NCI-H2081 (cell line): ENCODE data around the gene SGMS1.
"Not testable (repeated sequence)": the region's sequence is repeated elsewhere in the genome, so short reads cannot be mapped to it uniquely, and the experiment has no call there.

Source experiments
- DNase-seq, 2 experiments: peaks; one replicate each; lab custom pipeline; 2025; lab: John Stamatoyannopoulos, UW

The SGMS1 gene

DNA sequence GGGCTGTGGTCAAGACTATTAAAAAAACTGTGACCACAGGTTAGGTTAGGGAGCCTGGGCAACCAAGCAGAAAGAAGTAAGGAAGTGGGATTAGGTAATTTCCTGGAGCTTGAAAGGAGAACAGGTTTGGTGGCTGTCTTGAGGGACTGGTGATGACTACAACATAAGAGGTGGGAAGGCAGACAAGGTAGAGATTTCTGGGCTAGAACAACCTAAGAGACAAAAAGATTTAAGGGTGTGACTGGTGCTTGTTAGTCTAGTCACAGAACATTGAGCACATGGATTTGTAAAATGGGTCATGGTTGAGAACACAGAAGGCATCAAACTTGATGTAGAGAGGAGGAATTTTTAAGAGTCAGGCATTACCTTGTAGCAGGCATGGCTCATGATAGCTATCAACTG lies 248.7 kb downstream of the SGMS1 start:
- no peak for DNase-seq

DNA sequence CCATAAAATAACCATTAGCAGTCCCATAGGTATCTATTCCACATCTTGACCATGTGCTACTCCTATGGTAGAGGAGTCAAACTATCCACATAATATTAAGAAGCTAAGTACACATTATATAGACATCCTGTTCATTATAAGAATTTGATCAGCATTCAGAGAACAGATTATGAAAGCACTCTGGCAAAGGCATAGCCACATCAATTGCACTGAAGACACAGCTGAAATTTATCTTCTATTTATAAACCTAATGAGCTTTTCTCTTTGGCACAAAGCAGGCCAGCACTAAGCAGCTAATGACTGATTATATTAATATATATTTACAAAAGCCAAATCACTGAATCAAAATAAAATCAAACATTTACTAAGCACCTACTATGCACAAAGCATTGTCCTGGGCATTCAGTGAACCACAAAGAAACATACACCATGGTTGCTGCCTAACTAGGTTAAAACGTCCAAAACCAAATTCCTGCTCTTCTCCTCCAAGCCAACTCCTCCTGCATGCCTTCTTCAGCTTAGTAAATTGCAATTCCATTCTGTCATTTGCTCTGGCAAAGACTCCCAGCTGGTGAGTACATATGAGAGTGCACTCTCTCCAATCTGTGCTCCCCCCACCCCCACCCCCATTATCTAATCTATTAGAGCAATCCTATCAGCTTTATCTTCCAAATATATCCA lies 249.8 kb downstream of the SGMS1 start:
- DNase-seq: no peak

DNA sequence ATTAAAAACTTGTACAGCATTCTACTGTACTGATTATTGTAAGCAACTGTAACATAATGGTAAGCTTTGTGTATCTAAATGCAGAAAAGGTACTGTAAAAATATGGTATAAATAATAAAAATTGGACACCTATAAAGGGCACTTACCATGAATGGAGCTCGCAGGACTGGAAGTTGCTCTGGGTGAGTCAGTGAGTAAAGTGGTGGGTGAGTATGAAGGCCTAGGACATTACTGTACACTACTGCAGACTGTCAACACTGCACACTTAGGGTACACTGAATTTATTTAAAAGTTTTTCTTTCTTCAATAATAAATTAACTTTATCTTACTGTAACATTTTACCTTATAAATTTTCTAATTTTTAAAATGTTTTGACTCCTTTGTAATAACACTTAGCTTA lies 253.8 kb downstream of the SGMS1 start:
- no peak for DNase-seq

DNA sequence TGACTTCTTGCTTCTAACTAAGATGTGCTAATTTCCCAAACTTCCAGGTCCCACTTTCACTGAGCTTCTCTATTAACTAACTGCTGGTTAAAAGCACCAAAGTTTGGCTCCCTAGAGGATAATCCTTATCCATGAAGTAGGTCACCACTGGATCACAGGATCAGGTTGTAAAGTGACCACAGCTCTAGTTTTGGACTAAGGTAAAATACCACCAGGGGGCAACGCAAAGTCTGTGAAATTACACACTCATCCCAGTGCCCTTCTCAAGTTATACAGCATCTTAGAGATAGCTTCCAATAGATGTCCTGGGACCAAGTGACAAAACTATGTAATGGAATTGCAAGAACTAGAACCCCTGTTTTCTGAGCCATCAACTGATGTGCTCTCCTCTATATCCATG lies 256.0 kb downstream of the SGMS1 start:
- no peak for DNase-seq

- not testable (repeated sequence) for DNase-seq
These were observed 257.3 kb downstream of the SGMS1 start for GRCh38 chr10:50366421-50366820.

GRCh38 chr10:50364730-50365129 lies 259.0 kb downstream of the SGMS1 start:
- DNase-seq: not testable (repeated sequence)

GRCh38 chr10:50362547-50363125 lies 261.1 kb downstream of the SGMS1 start:
- DNase-seq: no peak

GRCh38 chr10:50361946-50362345 lies 261.8 kb downstream of the SGMS1 start:
- DNase-seq: no peak

GRCh38 chr10:50360077-50360850 lies 263.5 kb downstream of the SGMS1 start:
- DNase-seq: no peak

GRCh38 chr10:50358925-50359687 lies 264.6 kb downstream of the SGMS1 start:
- no peak for DNase-seq

GRCh38 chr10:50358411-50358810 lies 265.3 kb downstream of the SGMS1 start:
- DNase-seq: no peak

GRCh38 chr10:50356481-50356832 lies 267.3 kb downstream of the SGMS1 start:
- not testable (repeated sequence) for DNase-seq

- not testable (repeated sequence) for DNase-seq
These were observed 267.9 kb downstream of the SGMS1 start for GRCh38 chr10:50355693-50356480.

DNA sequence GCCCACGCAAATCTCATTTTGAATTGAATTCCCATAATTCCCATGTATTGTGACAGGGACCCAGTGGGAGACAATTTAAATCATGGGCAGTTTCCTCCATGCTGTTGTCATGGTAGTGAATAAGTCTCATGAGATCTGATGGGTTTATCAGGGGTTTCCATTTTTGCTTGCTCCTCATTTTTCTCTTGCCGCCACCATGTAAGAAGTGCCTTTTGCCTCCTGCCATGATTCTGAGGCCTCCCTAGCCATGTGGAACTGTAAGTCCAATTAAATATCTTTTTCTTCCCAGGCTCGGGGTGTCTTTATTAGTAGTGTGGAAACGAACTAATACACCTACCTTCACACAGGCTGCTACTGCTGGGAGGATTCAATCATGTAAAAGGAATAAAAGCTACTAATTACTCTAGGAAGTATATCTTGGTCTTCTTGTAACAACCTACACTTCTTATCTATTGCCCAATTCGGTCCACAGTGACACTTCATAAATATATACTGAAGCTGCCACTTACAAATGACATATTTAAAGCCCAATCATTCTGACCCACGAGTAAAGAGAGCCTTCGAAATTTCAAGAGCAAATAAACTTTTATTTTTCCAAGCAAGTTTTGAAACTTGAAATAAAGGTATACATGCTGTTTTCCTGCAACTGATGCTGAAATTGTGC lies 272.1 kb downstream of the SGMS1 start:
- no peak for DNase-seq

DNA sequence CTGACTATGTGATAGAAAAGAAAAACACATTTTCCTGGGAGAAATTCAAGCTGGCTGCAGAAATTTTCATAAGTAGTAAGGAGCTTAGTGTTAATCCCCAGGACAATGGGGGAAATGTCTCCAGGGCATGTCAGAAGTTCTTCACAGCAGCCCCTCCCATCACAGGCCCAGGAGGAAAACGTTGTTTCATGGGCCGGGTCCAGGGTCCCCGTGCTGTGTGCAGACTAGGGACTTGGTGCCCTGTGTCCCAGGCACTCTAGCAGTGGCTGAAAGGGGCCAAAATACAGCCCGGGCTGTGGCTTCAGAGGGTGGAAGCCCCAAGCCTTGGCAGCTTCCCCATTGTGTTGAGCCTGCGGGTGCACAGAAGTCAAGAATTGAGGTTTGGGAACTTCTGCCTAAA lies 273.4 kb downstream of the SGMS1 start:
- DNase-seq: no peak

DNA sequence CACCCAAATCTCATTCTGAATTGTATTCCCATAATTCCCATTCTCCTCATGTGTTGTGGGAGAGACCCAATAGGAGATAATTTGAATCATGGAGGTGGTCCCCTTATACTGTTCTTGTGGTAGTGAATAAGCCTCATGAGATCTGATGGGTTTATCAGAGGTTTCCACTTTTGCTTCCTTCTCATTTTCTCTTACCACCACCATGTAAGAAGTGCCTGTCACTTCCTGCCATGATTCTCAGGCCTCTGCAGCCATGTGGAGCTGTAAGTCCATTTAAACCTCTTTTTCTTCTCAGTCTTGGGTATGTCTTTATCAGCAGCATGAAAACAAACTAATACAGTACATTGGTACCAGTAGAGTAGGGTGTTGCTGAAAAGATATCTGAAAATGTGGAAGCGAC lies 274.2 kb downstream of the SGMS1 start:
- no peak for DNase-seq

DNA sequence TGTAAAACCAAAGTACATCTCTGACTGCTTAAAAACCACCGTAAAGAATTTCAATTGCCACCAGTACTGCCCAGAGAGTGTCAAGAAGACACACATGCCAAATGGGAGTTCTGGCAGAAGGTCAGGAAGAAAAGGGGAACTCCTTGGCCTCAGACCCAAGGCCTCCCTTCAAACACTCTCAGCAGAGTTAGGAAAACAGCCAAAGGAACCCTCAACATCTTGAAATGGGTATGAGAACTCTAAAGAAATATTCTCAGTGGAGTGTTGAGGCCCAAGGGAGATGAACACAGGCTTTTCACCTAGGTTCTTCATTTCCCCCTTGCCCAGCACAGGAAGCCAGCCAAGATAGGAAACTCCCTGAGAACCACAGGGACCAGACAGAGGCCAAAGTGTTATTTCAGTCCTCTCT lies 276.4 kb downstream of the SGMS1 start:
- DNase-seq: no peak

DNA sequence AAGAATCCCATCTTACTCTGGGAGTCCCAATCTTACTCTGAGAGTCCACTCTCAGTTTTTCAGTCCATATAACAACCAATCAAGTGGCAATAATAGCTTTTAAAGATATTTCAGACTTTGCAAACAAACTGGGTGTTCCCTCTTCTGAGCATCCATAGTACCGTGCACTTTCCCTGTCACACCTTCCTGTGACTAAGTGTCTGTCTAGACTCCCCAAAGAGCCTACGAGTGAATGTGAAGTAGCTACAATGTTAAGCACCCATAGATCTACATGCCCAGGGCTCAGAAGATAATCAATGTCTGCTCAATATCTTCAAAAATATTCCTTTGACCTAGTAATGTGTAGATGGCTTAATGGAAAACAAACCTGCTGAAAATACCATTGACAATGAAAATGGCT lies 276.8 kb downstream of the SGMS1 start:
- DNase-seq: no peak

DNA sequence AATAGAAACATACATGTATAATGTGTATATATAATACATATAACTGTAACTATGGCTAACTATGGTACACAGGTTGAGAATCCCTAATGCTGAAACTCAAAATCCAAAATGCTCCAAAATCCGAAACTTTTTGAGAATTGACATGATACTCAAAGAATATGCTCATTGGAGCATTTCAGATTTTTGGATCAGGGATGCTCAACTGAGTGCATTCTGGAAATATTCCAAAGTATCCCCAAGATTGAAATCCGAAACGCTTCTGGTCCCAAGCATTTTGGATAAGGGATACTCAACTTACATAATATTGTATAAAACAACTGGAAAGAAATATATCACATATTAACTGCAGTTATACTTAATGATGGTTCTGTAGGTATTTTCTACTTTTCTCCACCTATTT lies 278.2 kb downstream of the SGMS1 start:
- DNase-seq: no peak

GRCh38 chr10:50343702-50344331 lies 279.9 kb downstream of the SGMS1 start:
- no peak for DNase-seq

DNA sequence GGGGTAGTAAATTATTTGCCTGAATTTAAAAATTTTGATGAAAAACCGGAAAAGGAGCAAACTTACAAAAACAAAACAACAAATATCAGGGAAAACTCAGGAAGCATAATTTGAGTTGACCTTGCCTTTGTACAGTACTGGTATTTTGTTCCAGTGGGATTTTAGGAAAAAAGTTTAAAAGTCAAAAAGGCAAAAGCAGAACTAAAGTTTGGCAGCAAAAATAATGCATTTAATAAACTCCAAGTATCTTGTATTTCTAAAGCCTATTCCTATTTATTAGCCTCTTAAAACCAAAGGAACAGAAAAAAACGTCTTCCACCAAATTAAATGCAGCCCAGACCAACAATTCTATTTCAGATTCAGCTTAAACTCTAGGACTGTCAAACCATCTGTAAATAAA lies 281.8 kb downstream of the SGMS1 start:
- no peak for DNase-seq
